Mucosa of rectum (tissue), 2 donors: Measurements from ENCODE around the gene CYSLTR1.
A peak's percentile ranks its signal among the peaks of the same experiment; 100 is the strongest.

ENCODE experiments used
- H3K27ac ChIP-seq, 2 donors: one replicate each; pipeline ENCODE4 v1.7.0; 2013; ENCODE audit warnings: inconsistent platforms in 2 of 2, low read depth in 2 of 2, low read length in 2 of 2
- H3K27me3 ChIP-seq, 2 donors: one replicate each; pipeline ENCODE4 v1.7.0; 2013; ENCODE audit warnings: low read length in 2 of 2; ENCODE audit not compliant: control insufficient read depth in 2 of 2, insufficient read depth in 2 of 2
- H3K36me3 ChIP-seq, 2 donors: one replicate each; pipeline ENCODE4 v1.7.0; 2013; ENCODE audit warnings: low read length in 2 of 2; ENCODE audit not compliant: control insufficient read depth in 2 of 2, insufficient read depth in 2 of 2
- H3K4me1 ChIP-seq, 2 donors: one replicate each; pipeline ENCODE4 v1.7.0; 2013; ENCODE audit warnings: low read length in 2 of 2, mild to moderate bottlenecking in 1 of 2; ENCODE audit not compliant: control insufficient read depth in 2 of 2, insufficient read depth in 2 of 2
- H3K4me3 ChIP-seq, 2 donors: one replicate each; pipeline ENCODE4 v1.7.0; 2013; ENCODE audit warnings: low read length in 2 of 2
- H3K9ac ChIP-seq, 2 donors: one replicate each; pipeline ENCODE4 v1.7.0; 2013; ENCODE audit warnings: low read length in 2 of 2, low read depth in 1 of 2, mild to moderate bottlenecking in 1 of 2
- H3K9me3 ChIP-seq, 2 donors: one replicate each; pipeline ENCODE4 v1.7.0; 2013; ENCODE audit warnings: low read length in 2 of 2; ENCODE audit not compliant: control insufficient read depth in 2 of 2
- donor health status: healthy.
- donor health status: Normal muscosa, but diverticular disease.

CYSLTR1 gene

GRCh38 chrX:78327370-78328086 lies at the start of gene CYSLTR1:
Gene CYSLTR1 (minus strand): TSS chrX:78327611. CDS start chrX:78273746, 53,865 bp downstream.
- Histone ChIP-seq H3K9me3 (no peaks in the 10 kb centered on the region), H3K27ac (peak within 1 kb of the TSS; percentile 11 to 39), H3K4me1 (peaks cover 0 to 3% of the 10 kb centered on the region in 2 donors), H3K36me3 (no peaks in the 10 kb centered on the region), H3K27me3 (no peaks in the 10 kb centered on the region), H3K9ac (peak within 1 kb of the TSS in 1 of 2 donors; percentile 35), H3K4me3 (peak within 1 kb of the TSS; percentile 53 to 68)

- no peaks in the 10 kb centered on the region for H3K36me3 ChIP-seq
- H3K27ac ChIP-seq, result no peak overlapping the region
- H3K4me3 ChIP-seq, result no peak overlapping the region
- no peak overlapping the region for H3K9ac ChIP-seq
- H3K27me3 ChIP-seq, result no peaks in the 10 kb centered on the region
- H3K4me1 ChIP-seq, result no peaks in the 10 kb centered on the region
- no peaks in the 10 kb centered on the region for H3K9me3 ChIP-seq
Observed at GRCh38 chrX:78377186-78377585, 49.8 kb upstream of the CYSLTR1 start.

- Histone ChIP-seq H3K27ac (no peak overlapping the region), H3K9me3 (no peaks in the 10 kb centered on the region), H3K27me3 (no peaks in the 10 kb centered on the region), H3K4me1 (no peaks in the 10 kb centered on the region), H3K4me3 (no peak overlapping the region), H3K9ac (no peak overlapping the region), H3K36me3 (no peaks in the 10 kb centered on the region)
Observed at GRCh38 chrX:78375894-78376293, 48.5 kb upstream of the CYSLTR1 start.

GRCh38 chrX:78366576-78366975 lies 39.2 kb upstream of the CYSLTR1 start:
- no peaks in the 10 kb centered on the region for H3K27me3 ChIP-seq
- H3K4me3 ChIP-seq, result no peak overlapping the region
- no peak overlapping the region for H3K27ac ChIP-seq
- no peaks in the 10 kb centered on the region for H3K4me1 ChIP-seq
- peaks cover 0 to 2% of the 10 kb centered on the region in 2 donors for H3K9me3 ChIP-seq
- no peak overlapping the region for H3K9ac ChIP-seq
- H3K36me3 ChIP-seq, result no peaks in the 10 kb centered on the region

- Histone ChIP-seq H3K9ac (no peak overlapping the region), H3K4me1 (no peaks in the 10 kb centered on the region), H3K27me3 (no peaks in the 10 kb centered on the region), H3K9me3 (no peaks in the 10 kb centered on the region), H3K4me3 (no peak overlapping the region), H3K36me3 (no peaks in the 10 kb centered on the region), H3K27ac (no peak overlapping the region)
Observed at GRCh38 chrX:78357342-78358055, 30.1 kb upstream of the CYSLTR1 start.

GRCh38 chrX:78333521-78333920 lies 6.1 kb upstream of the CYSLTR1 start:
- H3K4me3 ChIP-seq, result no peak overlapping the region
- no peaks in the 10 kb centered on the region for H3K27me3 ChIP-seq
- H3K27ac ChIP-seq, result no peak overlapping the region
- H3K9me3 ChIP-seq, result no peaks in the 10 kb centered on the region
- H3K9ac ChIP-seq, result no peak overlapping the region
- no peaks in the 10 kb centered on the region for H3K4me1 ChIP-seq
- no peaks in the 10 kb centered on the region for H3K36me3 ChIP-seq

- no peaks in the 10 kb centered on the region for H3K36me3 ChIP-seq
- no peaks in the 10 kb centered on the region for H3K9me3 ChIP-seq
- no peaks in the 10 kb centered on the region for H3K4me1 ChIP-seq
- no peak overlapping the region for H3K9ac ChIP-seq
- no peak overlapping the region for H3K27ac ChIP-seq
- H3K27me3 ChIP-seq, result no peaks in the 10 kb centered on the region
- H3K4me3 ChIP-seq, result no peak overlapping the region
Observed at GRCh38 chrX:78331708-78332107, 4.3 kb upstream of the CYSLTR1 start.

- H3K27ac ChIP-seq, result no peak overlapping the region
- H3K27me3 ChIP-seq, result no peaks in the 10 kb centered on the region
- no peak overlapping the region for H3K9ac ChIP-seq
- H3K9me3 ChIP-seq, result no peaks in the 10 kb centered on the region
- no peaks in the 10 kb centered on the region for H3K36me3 ChIP-seq
- no peaks in the 10 kb centered on the region for H3K4me1 ChIP-seq
- no peak overlapping the region for H3K4me3 ChIP-seq
Observed at GRCh38 chrX:78330540-78330939, 3.1 kb upstream of the CYSLTR1 start.

- no peak overlapping the region for H3K27ac ChIP-seq
- H3K36me3 ChIP-seq, result no peaks in the 10 kb centered on the region
- no peaks in the 10 kb centered on the region for H3K4me1 ChIP-seq
- no peaks in the 10 kb centered on the region for H3K27me3 ChIP-seq
- H3K9me3 ChIP-seq, result no peaks in the 10 kb centered on the region
- no peak overlapping the region for H3K4me3 ChIP-seq
- no peak overlapping the region for H3K9ac ChIP-seq
Observed at GRCh38 chrX:78330068-78330467, 2.7 kb upstream of the CYSLTR1 start.

- Histone ChIP-seq H3K9ac (no peak overlapping the region), H3K9me3 (no peaks in the 10 kb centered on the region), H3K27me3 (no peaks in the 10 kb centered on the region), H3K36me3 (no peaks in the 10 kb centered on the region), H3K4me3 (no peak overlapping the region), H3K27ac (no peak overlapping the region), H3K4me1 (no peaks in the 10 kb centered on the region)
Observed at GRCh38 chrX:78329486-78329885, 2.1 kb upstream of the CYSLTR1 start.
